Measurements from ENCODE around the gene ARNT2. TPM values are rescaled to one million over a fixed set of nuclear protein-coding genes. Genes with fewer than 3 reads are reported as not detected.

The ARNT2 gene
- total and polyA plus RNA-seq, 3 donors from 2014 or later = 34.3 to 58.7 (median 50.2) TPM

GRCh38 chr15:80414546-80415357 lies 10.6 kb downstream of the ARNT2 start:
- H3K27me3 ChIP-seq = no peaks in the 10 kb centered on the region
- H3K36me3 ChIP-seq (ENCODE audit: low read depth, missing control alignments) = no peaks in the 10 kb centered on the region
- H3K4me1 ChIP-seq = peaks cover 22% of the 10 kb centered on the region
- intact Hi-C loops (cut with DNase I; ENCODE audit: low total_unique reads) = no loop called here
- H3K27ac ChIP-seq = no peak overlapping the region
- TF ChIP-seq POLR2A (IDR thresholded peaks at IDR 0.05) = no peak
- no peak for TF ChIP-seq CTCF (IDR thresholded peaks at IDR 0.05)
- H3K4me3 ChIP-seq = no peak overlapping the region
- WGBS, 2 donors = 66 to 75% methylated on average over 7 of the region's 7 CpGs
- DNase-seq = no peak
- H3K9me3 ChIP-seq = no peaks in the 10 kb centered on the region

- intact Hi-C loops (cut with DNase I; ENCODE audit: low total_unique reads) = no loop called here
- peak overlapping the region in 1 of 2 donors; percentile 20 for H3K27ac ChIP-seq
- H3K4me3 ChIP-seq = no peak overlapping the region
- peak; percentile 57 for DNase-seq
- TF ChIP-seq CTCF (IDR thresholded peaks at IDR 0.05) = no peak
- TF ChIP-seq POLR2A (IDR thresholded peaks at IDR 0.05) = no peak
- H3K4me1 ChIP-seq = peaks cover 17% of the 10 kb centered on the region
- H3K27me3 ChIP-seq = no peaks in the 10 kb centered on the region
- no peaks in the 10 kb centered on the region for H3K36me3 ChIP-seq (ENCODE audit: low read depth, missing control alignments)
- 55 to 58% methylated on average over 11 of the region's 11 CpGs for WGBS, 2 donors
- no peaks in the 10 kb centered on the region for H3K9me3 ChIP-seq
Observed at GRCh38 chr15:80415358-80415670, 11.1 kb downstream of the ARNT2 start.

GRCh38 chr15:80416702-80417101 lies 12.5 kb downstream of the ARNT2 start:
- intact Hi-C loops (cut with DNase I; ENCODE audit: low total_unique reads) = no loop called here
- Histone ChIP-seq H3K27me3 (no peaks in the 10 kb centered on the region), H3K4me1 (peaks cover 17% of the 10 kb centered on the region), H3K36me3 (ENCODE audit: low read depth, missing control alignments) (no peaks in the 10 kb centered on the region), H3K4me3 (no peak overlapping the region), H3K9me3 (no peaks in the 10 kb centered on the region), H3K27ac (no peak overlapping the region)
- no peak for TF ChIP-seq CTCF (IDR thresholded peaks at IDR 0.05)
- no peak for TF ChIP-seq POLR2A (IDR thresholded peaks at IDR 0.05)
- DNase-seq = no peak
- WGBS, 2 donors = 72 to 77% methylated on average over 4 of the region's 4 CpGs

- DNase-seq = peak; percentile 63
- Histone ChIP-seq H3K27ac (no peak overlapping the region), H3K4me1 (peaks cover 4% of the 10 kb centered on the region), H3K9me3 (no peaks in the 10 kb centered on the region), H3K4me3 (no peak overlapping the region), H3K27me3 (no peaks in the 10 kb centered on the region), H3K36me3 (ENCODE audit: low read depth, missing control alignments) (no peaks in the 10 kb centered on the region)
- intact Hi-C loops (cut with DNase I; ENCODE audit: low total_unique reads) = no loop called here
- TF ChIP-seq POLR2A (IDR thresholded peaks at IDR 0.05) (no peak), CTCF (IDR thresholded peaks at IDR 0.05) (peak; percentile 13 to 54 (median 46))
- WGBS, 2 donors = 65 to 67% methylated on average over 10 of the region's 10 CpGs
Observed at GRCh38 chr15:80418892-80419537, 14.8 kb downstream of the ARNT2 start.

All from testis (tissue), 3 donors.